LNCaP clone FGC (cell line): ENCODE results near the gene CCDC179.

ENCODE experiments used
- DNase-seq: peaks from one replicate; pipeline ENCODE4 v3.0.0-alpha.2; 2011; ENCODE audit warnings: low read depth
- H3K4me3 ChIP-seq: 2 replicates; pipeline ENCODE4 v1.5.1; 2011; ENCODE audit warnings: mild to moderate bottlenecking, low read depth, low read length, control low read depth
- CTCF ChIP-seq: IDR thresholded peaks from 2 replicates; pipeline ENCODE4 v1.5.1; 2012; ENCODE audit warnings: mild to moderate bottlenecking; ENCODE audit not compliant: control insufficient read depth, insufficient read depth; ENCODE audit errors: extremely low read depth

CCDC179 gene

GRCh38 chr11:22797047-22797446, 63.2 kb downstream of the CCDC179 start:
- no peak for DNase-seq
- H3K4me3 ChIP-seq = no peak overlapping the region
- TF ChIP-seq CTCF = no peak
